Uterus (tissue), 4 donors: ENCODE measurements around the gene HDDC3. TPM values are rescaled to one million over a fixed set of nuclear protein-coding genes. Genes with fewer than 3 reads are reported as not detected.

Experiments
- DNase-seq, 2 donors: peaks; one replicate each; pipeline ENCODE4 v3.0.0-alpha.2; 2019 to 2020
- H3K27ac ChIP-seq, 2 donors: fragments of 200-600 bp; sonication (generic); 1 replicate in 1 of 2; 2 replicates in 1 of 2; pipeline ENCODE4 v1.5.1; 2016 to 2018
- H3K27me3 ChIP-seq, 2 donors: fragments of 200-600 bp; sonication (generic); one replicate each; pipeline ENCODE4 v1.5.1; 2018 to 2019; ENCODE audit warnings: control low read depth in 1 of 2
- H3K36me3 ChIP-seq, 2 donors: fragments of 200-600 bp; sonication (generic); one replicate each; pipeline ENCODE4 v1.5.1; 2019; ENCODE audit warnings: control low read depth in 1 of 2
- H3K4me1 ChIP-seq, 2 donors: fragments of 200-600 bp; sonication (generic); one replicate each; pipeline ENCODE4 v1.5.1; 2018 to 2019; ENCODE audit warnings: control low read depth in 1 of 2
- H3K4me3 ChIP-seq, 2 donors: fragments of 200-600 bp; sonication (generic); 1 replicate in 1 of 2; 2 replicates in 1 of 2; pipeline ENCODE4 v1.5.1; 2018 to 2019; ENCODE audit warnings: mild to moderate bottlenecking in 1 of 2
- H3K9me3 ChIP-seq, 2 donors: fragments of 200-600 bp; sonication (generic); one replicate each; pipeline ENCODE4 v1.5.1; 2019; ENCODE audit warnings: control low read depth in 1 of 2
- POLR2A ChIP-seq, 2 donors: fragments of 450-650 bp; IDR thresholded peaks; one replicate each; pipeline ENCODE4 v1.6.1; 2016; ENCODE audit warnings: antibody characterized with exemption in 2 of 2, mild to moderate bottlenecking in 1 of 2, moderate library complexity in 1 of 2
- intact Hi-C: fragments of 100-400 bp; cut with DNase I; formaldehyde crosslinking; loops from one replicate; pipeline ENCODE4 v1.15.1; 2023; ENCODE audit warnings: low total_unique reads
- total RNA-seq, 4 donors: library from RNA; depleted of rRNA in 3 of 4; stranded (reverse); fragments of >200 nt in 3 of 4; gene quantifications; one replicate each; pipeline versions ENCODE4 v1.1.0 to v1.2.4, GENCODE V29; 2014 to 2023
- TF ChIP-seq, protein P1 (sequence below), 4 experiments: fragments of 200-600 bp in 2 of 4; fragments of 450-650 bp in 2 of 4; sonication (generic) in 2 of 4; IDR thresholded peaks; one replicate each; pipeline ENCODE4 v1.5.1; 2016 to 2019; ENCODE audit warnings: antibody characterized with exemption in 4 of 4, mild to moderate bottlenecking in 2 of 4, moderate library complexity in 1 of 4
- donor health status: DM: yes; HTN: yes; CAD: no.

Gene HDDC3
- total RNA-seq, 4 donors from 2014 or later = 0.59 to 14.0 (median 7.2) TPM

- Histone ChIP-seq H3K4me3 (no peak overlapping the region), H3K27me3 (no peaks in the 10 kb centered on the region), H3K9me3 (no peaks in the 10 kb centered on the region), H3K27ac (no peak overlapping the region), H3K36me3 (no peaks in the 10 kb centered on the region), H3K4me1 (no peaks in the 10 kb centered on the region)
- DNase-seq = no peak
- TF ChIP-seq, protein P1, sequence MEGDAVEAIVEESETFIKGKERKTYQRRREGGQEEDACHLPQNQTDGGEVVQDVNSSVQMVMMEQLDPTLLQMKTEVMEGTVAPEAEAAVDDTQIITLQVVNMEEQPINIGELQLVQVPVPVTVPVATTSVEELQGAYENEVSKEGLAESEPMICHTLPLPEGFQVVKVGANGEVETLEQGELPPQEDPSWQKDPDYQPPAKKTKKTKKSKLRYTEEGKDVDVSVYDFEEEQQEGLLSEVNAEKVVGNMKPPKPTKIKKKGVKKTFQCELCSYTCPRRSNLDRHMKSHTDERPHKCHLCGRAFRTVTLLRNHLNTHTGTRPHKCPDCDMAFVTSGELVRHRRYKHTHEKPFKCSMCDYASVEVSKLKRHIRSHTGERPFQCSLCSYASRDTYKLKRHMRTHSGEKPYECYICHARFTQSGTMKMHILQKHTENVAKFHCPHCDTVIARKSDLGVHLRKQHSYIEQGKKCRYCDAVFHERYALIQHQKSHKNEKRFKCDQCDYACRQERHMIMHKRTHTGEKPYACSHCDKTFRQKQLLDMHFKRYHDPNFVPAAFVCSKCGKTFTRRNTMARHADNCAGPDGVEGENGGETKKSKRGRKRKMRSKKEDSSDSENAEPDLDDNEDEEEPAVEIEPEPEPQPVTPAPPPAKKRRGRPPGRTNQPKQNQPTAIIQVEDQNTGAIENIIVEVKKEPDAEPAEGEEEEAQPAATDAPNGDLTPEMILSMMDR (IDR thresholded peaks at IDR 0.05) = no peak
- intact Hi-C loops = no loop called here
These were observed 12.7 kb upstream of the HDDC3 start for GRCh38 chr15:90945091-90945490.

GRCh38 chr15:90942354-90943120 is 10.2 kb upstream of the HDDC3 start:
- Histone ChIP-seq H3K27ac (no peak overlapping the region), H3K4me3 (no peak overlapping the region), H3K27me3 (no peaks in the 10 kb centered on the region), H3K36me3 (no peaks in the 10 kb centered on the region), H3K4me1 (peaks cover 0 to 5% of the 10 kb centered on the region in 2 donors), H3K9me3 (no peaks in the 10 kb centered on the region)
- intact Hi-C loops = no loop called here
- TF ChIP-seq, protein P1 (IDR thresholded peaks at IDR 0.05) = no peak
- TF ChIP-seq POLR2A (IDR thresholded peaks at IDR 0.05) = no peak
- no peak for DNase-seq

- Histone ChIP-seq H3K9me3 (no peaks in the 10 kb centered on the region), H3K4me3 (no peak overlapping the region), H3K36me3 (no peaks in the 10 kb centered on the region), H3K27me3 (no peaks in the 10 kb centered on the region), H3K27ac (no peak overlapping the region), H3K4me1 (peaks cover 0 to 5% of the 10 kb centered on the region in 2 donors)
- intact Hi-C loops = no loop called here
- TF ChIP-seq, protein P1 (IDR thresholded peaks at IDR 0.05) = no peak
- TF ChIP-seq POLR2A (IDR thresholded peaks at IDR 0.05) = no peak
- no peak for DNase-seq
These were observed 8.7 kb upstream of the HDDC3 start for GRCh38 chr15:90941038-90941437.

- intact Hi-C loops = no loop called here
These were observed 7.4 kb upstream of the HDDC3 start for GRCh38 chr15:90939756-90940155.

DNA sequence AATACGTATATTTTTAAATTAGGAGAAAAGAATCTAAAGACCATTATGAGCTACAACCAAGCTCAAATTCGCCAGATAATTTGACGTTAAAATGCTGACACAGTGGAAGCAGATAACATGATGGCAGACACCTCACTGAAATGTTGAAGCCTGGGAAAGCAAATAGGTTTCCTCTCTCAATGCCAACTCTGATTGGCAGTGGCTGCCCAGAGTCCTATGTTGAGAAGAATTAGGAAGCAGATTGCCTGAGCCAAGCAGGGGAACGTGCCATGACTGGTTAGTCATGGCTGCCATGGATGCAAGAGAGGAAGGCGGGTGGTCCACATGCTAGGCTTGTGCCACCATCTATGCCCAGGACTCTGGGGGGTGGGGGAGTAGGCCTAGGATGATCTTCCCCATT is 5.9 kb upstream of the HDDC3 start:
- H3K4me3 ChIP-seq = no peak overlapping the region
- no peak overlapping the region for H3K27ac ChIP-seq
- intact Hi-C loops = no loop called here
- peaks cover 0 to 5% of the 10 kb centered on the region in 2 donors for H3K4me1 ChIP-seq
- H3K36me3 ChIP-seq = no peaks in the 10 kb centered on the region
- TF ChIP-seq, protein P1 (IDR thresholded peaks at IDR 0.05) = no peak
- no peak for TF ChIP-seq POLR2A (IDR thresholded peaks at IDR 0.05)
- H3K9me3 ChIP-seq = no peaks in the 10 kb centered on the region
- no peaks in the 10 kb centered on the region for H3K27me3 ChIP-seq
- no peak for DNase-seq

More at GRCh38 chr15:90939756-90940155, 7.4 kb upstream of the HDDC3 start:
- no peak overlapping the region for H3K4me3 ChIP-seq
- no peak overlapping the region for H3K27ac ChIP-seq
- H3K36me3 ChIP-seq = no peaks in the 10 kb centered on the region
- H3K27me3 ChIP-seq = no peaks in the 10 kb centered on the region
- TF ChIP-seq, protein P1 (IDR thresholded peaks at IDR 0.05) = no peak
- no peak for TF ChIP-seq POLR2A (IDR thresholded peaks at IDR 0.05)
- peaks cover 0 to 5% of the 10 kb centered on the region in 2 donors for H3K4me1 ChIP-seq
- no peaks in the 10 kb centered on the region for H3K9me3 ChIP-seq
- no peak for DNase-seq
